Activated CD4-positive, alpha-beta T cell treated with anti-CD3 and anti-CD28 coated beads for 24 hours (primary cell): ENCODE data around the gene SMPX.

ENCODE experiments used
- DNase-seq, 2 donors: peaks; one replicate each; pipeline ENCODE4 v3.0.0-alpha.2; 2020; ENCODE audit warnings: low read depth in 2 of 2

Gene SMPX

DNA sequence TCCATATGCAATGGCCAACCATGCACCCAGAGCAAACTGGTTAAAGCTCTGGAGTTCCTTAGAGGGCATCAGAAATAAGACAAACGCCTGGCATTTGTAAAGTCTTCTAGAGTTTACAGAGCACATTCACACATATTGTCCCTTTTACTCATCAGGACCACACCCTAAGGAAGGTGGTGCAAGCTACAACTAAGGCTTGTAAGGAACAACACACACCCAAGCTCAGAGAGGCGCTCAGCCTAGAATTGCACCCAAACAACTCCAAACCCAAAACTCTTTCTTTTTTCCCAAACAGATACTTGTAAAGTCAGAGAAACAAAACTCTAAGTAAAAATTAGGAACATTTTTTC lies 46.1 kb downstream of the SMPX start:
- no peak for DNase-seq

DNA sequence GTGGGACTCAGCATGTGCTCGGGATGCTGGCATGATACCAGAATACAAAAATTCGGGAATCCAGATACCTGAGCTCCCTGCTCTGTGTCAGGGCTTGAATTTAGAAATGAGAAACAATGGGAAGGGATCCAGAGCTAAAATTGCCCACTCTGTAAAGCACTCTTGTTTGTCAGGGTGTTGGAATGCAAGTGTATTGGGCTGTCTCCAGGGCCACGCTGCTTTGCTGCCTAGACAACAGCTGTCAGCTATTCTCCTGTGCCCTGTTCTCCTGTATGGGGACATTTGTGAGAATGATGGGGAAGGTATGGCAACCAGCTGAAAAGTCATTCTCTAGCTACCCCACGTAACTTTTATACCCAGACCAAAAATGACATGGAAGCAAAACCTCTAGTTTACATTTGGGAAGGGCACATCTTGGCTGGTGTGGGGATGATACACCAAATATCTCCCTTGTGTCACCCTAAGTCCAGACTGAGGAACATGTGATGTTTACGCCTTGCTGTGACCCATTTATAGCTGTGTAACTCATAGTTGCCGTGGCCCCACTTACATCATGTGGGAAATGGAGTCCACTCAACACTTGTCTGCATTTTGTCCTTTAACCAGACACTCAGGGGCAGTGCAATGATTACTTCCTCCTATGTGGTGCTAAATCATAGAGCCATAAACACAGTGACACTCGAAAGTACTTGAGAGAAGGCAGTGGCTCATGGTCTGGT lies 46.6 kb downstream of the SMPX start:
- DNase-seq, result no peak

DNA sequence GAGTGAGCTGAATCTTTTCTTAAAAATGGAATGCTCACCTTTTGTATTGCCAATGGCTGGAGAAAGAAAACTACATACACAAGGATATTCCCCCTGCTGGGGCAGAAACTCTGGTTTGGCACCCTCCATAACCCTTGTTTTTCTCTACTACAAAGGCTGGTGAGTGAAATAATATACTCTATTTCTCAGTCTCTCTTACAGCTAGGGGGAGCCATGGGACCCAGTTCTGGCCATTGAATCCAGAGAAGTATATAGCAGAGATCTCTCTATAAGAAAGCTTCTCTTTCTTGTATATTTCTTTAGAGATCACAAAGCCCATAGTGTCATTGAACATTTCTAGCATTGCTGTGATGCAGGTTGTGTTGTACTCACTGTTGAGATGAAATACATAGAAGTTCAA lies 49.8 kb downstream of the SMPX start:
- no peak for DNase-seq

DNA sequence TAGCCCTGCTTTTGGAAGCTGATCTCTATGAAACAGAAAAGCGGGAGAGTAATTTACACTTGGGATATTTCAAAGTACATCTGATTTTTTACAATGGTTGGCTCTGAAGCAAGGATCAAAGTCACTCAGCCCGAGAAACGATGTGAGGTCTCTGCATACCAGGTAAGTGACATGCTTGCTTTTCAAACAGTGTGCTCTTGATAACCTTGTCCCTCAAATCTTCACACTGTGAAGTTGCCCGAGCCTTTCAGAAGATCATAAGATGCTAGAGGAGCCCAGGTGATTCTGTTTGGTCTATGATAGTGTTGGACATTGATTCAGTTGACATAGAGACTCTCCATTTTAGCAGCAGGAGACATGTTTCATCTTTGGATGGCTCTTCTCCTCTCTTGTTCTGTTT lies 52.7 kb downstream of the SMPX start:
- DNase-seq, result no peak

- DNase-seq, result no peak
Observed at GRCh38 chrX:21702725-21703124, 55.2 kb downstream of the SMPX start.

GRCh38 chrX:21700967-21701366 lies 56.9 kb downstream of the SMPX start:
- no peak for DNase-seq

- no peak for DNase-seq
Observed at GRCh38 chrX:21700275-21700674, 57.6 kb downstream of the SMPX start.

- DNase-seq, result no peak
Observed at GRCh38 chrX:21699136-21699535, 58.8 kb downstream of the SMPX start.

GRCh38 chrX:21698272-21698671 lies 59.6 kb downstream of the SMPX start:
- DNase-seq, result no peak

DNA sequence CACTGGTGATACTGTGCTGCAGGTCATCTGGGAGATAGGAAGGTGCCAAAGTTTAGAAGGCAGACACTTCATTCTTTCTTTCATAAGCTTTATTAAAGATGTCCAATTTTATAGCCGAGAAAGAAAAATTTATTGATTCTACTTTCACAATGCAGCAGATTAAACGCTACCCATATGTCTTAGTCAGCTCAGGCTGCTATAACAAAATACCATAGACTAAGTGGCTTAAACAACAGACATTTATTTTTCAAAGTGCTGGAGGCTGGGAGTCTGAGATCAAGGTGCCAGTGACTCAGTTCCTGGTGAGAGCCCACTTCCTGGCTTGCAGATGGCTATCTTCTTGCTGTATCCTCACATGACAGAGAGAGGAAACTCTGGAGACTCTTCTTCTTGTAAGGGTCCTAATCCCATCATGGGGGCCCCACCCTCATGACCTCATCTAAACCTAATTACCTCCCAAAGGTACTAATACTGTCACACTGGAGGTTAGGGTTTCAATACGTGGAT lies 66.4 kb downstream of the SMPX start:
- DNase-seq, result no peak

DNA sequence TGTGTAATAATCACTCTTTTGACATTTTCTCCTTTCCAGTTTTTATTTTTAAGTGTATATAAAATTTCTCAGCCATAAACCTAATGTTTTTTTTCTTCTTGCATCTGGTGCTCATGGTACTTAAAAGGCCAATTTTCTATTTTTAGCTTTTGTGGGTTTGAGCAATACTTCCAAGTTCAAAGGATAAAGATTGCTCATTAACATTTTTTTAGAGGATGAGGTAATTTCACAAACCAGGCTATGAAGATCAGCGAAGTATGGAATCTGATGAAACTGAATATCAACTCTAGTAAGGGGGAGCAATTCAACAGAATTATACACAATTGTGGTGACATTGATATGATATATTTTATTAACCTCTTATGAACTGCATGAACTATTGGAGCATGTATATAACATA lies 74.0 kb downstream of the SMPX start:
- no peak for DNase-seq

- no peak for DNase-seq
Observed at GRCh38 chrX:21678048-21678612, 79.8 kb downstream of the SMPX start.

DNA sequence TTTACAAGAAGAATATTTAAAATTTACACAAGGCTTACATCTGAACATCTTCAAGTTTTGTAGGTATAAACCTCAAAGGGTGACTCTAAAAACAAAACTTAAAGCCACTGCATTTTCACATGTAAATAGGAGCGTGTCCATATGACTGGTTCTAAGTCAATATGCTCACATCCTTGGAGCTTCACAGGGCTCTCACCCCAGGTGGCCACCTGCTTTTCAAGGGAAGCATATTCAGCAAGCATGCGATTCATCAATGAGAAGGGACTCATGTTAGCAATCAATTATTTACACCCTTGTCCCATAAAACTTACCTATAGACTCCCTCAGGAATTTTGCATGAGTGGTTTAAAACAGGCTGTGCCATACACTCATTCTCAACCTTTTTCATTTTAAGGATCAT lies 82.0 kb downstream of the SMPX start:
- DNase-seq, result no peak

DNA sequence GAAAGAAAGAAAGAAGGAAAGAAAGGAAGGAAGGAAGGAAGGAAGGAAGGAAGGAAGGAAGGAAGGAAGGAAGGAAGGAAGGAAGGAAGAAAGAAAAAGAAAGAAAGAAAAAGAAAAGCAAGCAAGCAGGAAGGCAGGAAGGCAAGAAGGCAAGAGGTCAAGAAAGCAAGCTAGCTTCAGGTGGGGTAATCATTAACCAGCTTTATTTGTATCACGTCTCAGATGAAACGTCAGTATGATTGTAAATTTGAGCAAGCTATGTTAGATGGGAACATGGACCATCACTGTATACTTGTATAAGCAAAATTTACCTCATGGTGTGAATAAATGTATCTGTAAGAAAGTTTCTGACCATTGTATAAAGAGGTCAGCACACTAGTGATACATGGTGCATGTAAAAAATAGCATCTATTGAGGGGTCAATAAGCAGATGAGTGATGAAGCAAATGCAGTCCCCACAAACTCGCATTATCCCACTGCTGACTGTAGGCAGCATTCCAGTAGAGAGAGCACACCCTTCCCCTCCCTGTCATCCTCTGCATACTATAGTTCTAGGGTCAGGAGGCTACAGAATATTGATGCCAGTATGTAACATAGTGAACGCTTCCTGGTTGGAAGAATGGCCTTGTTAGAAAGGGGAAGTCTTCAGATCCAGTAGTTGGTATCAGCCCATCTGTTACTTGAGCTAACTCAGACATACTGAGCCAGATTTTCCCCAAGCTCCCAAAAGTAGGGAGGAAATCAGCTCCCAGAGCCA lies 83.3 kb downstream of the SMPX start:
- no peak for DNase-seq

GRCh38 chrX:21666679-21667078 lies 91.2 kb downstream of the SMPX start:
- no peak for DNase-seq

DNA sequence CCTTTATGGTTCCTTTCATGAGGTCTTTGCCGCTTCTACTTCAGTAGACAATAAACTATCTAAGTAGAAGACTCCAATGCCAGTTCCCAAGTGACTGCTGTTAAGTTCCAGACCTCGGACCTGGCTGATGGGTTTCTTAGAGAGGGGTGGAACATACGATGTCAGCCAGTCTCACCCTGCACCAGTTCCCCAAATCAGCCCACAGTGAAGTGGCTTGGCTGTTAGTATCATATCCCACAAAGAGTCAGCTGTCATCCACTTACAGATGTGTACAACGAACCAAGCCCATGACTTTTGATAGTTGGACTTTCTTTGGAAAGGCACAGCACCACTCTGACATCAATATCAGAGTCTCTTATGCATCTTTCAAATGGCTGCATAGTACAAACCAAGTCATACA lies 91.7 kb downstream of the SMPX start:
- no peak for DNase-seq

- DNase-seq, result no peak
Observed at GRCh38 chrX:21662761-21663160, 95.2 kb downstream of the SMPX start.

- no peak for DNase-seq
Observed at GRCh38 chrX:21661316-21661715, 96.6 kb downstream of the SMPX start.

DNA sequence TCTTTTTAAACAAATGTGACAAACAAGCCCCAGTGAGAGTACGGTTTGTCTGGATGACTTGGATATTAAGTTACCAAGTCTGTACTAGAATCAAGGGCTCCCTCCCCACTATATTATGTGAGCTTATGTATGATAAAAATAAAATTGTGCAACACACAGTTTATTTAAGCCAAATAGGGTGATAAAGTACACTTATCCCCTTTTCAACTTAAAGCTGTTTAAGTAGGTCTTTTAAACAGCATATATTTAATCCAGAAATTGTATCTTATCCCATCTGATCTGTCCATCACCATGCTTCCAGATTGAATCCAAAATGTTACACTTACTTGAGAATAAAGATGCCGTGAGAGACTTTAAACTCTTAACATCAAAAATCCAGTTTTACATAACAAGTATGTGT lies 97.8 kb downstream of the SMPX start:
- no peak for DNase-seq

DNA sequence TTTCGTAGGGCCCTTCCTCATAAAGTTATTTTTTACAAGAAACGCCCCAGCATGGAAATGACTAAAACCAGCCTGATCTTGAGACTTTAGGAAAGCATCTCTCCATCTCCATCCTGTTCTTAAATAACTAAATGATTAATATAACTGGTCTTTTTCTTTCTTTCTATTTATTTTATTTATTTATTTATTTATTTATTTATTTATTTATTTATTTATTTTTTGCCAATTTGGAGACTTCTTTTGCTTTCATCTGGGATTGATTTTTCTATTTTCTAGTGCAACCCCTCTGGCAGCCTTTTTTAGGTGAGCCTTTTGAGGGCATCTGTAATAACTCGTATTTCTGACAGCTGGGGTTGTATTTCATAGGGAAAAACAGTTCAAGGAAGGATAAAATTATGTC lies 98.6 kb downstream of the SMPX start:
- DNase-seq, result no peak

DNA sequence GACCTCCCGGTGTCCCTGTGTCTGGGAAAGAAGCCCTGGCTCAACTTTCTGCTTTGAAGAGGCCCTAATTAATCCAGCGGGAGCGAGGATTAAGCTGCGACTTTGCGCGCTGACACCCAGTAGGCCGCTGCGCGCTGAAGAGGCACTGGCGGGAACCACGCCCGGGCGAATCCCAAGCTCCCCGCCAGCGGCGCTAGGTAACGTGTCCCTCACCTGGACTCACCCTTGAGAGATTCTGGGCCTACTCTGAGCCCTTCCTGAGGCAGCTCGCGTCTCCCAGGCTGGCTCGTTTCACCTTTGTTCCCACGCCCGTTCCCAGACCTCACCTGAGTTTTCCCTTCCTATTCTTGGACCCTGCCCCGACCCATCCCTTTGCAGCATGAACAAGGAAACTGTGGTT lies 99.2 kb downstream of the SMPX start:
- no peak for DNase-seq

DNA sequence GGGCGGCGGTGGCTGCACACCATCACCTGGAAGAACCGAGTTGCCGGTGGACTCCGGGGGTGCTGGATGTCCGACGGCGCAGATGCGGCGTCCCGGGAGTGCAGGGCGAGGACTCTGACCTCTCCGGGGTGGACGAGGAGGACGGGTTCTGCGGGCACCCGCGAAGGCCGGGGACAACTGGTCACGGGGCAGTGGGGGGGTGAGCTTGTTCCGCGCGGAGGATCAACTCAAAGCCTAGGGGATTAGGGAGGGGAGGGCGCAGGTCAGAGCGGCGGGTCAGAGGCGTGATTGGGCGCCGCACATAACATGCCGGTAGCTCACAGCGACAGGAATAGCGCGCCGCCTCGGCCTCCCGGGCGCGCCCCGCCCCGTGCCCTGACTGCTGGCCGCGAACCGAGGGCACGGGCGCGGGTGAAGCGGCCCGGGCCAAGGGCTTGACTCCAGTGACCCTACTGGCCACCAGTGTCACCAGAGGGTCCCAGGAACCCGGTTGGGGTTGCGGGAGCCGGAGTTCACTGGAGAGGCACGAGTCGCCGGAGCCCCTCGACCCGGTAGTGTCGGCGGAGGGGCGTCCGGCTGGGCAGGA lies 99.7 kb downstream of the SMPX start, which contains the start of gene KLHL34:
TSS of gene KLHL34 (minus strand) at position 179 of the 586 bp plus-strand sequence. CDS start 542 bp downstream, outside the sequence.
- DNase-seq, result no peak
